NCI-H1105 treated with DMSO at 0.1 percent for 48 hours (cell line): ENCODE results near the gene LAMA2.

ENCODE experiments used
- DNase-seq: peaks from one replicate; lab custom pipeline; 2025; lab: John Stamatoyannopoulos, UW

The LAMA2 gene

DNA sequence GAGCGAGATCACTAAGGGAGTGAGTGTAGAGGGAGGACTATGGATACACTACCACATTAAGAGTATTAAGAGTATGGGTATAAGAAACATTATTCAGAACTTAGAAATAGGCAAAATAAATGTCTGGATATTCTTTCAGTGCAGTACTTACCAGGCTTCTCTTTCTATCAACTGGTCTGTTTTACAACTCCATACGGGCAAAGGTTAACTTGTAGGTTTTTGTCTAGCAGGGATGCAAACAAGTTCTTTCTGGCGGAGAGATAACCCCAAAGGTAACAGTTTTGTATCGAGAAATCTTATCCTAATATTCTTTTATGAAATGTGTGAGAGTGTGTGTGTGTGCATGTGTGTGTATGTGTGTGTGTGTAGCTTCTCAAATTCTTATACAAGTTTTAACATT lies 640.9 kb downstream of the LAMA2 start:
- DNase-seq: no peak

DNA sequence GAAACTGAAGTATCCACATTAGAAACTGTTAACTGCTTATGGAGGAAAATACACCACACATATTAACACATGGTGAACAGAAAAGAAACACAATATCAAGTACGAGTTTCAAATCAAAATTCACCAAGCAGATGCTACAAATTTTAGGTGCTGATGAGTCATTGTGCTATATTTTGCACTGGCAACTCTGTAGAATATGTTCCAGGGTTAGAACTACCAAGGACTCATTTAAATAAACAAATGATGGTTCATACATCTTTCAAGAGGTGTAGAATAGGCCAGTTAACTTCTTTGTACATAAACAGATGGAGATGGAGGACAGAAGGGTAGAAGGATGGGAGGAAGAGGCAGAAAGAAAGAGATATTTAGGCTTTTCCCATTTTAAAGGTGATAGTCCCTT lies 642.1 kb downstream of the LAMA2 start:
- no peak for DNase-seq

DNA sequence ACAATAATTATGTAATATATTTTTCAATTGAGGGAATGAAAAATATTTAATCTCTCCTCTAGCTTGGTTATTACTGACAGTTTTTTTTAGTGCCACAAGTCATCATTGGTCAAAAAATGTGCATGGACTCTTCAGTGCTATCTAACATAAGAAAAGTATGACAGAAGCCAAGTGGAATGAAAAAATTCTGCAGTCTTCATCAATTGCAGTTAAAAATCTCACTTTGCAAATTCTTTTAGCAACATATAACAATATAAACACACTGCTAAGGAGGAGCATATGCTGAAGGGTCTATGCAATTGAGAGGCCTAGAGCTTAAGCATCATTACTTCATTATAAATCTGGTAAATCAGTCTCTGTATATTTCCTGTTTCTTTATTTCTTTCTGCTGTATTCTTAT lies 652.0 kb downstream of the LAMA2 start:
- no peak for DNase-seq

DNA sequence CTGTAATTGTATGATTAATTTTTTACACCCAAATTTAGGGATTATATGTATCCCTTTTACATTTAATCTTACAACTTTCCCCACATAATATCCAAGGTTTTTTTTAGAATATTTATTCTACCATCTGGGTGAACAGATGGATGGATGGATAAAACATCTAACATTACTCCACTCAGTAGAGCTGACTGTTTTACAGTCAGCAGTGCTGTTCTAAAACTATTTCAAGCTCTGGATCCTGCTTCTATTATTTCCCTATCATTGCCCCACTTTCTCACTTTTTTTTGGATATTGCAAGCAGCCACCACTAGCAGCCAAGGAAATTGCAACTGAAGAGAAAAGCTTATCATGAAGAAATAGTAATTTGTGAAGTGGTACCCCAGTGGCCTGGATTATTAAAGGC lies 653.3 kb downstream of the LAMA2 start:
- DNase-seq: no peak

DNA sequence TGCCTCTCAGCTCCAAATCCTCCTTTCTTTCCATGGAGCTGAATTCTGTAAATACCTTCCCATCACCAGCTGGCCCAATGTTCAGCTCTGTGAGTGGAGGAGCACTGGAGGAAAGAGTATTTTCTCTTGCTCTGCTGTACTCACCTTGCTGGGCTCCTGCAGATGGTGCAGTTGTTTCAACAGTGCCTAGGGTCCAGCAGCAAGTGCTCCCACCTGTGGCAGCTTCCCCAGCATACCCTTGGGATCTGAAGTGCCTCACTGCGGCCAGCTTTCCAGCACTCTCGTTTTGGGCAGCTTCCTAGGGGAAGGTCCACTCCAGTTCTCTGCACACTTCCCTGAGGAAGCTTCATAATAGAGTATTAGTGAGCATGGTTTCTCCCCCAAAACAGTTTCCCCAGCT lies 656.1 kb downstream of the LAMA2 start:
- DNase-seq: no peak

DNA sequence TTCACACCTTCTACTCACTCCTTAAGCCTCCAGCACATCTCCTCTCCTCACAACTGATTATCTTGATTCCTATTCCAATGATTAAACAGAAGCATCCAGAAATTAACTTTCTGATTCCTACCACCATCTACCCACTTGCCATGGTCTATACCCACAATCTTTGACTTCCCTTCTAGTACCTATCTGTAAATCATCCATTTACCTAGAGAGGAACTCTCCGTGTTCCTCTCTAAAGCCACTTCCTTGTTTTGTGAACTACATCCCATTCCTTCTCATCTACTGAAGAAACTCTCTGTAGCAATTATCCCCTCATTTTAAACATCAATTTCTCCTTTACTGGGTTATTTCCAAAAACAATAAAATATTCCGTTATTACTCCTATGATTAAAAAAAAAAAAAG lies 659.8 kb downstream of the LAMA2 start:
- no peak for DNase-seq

DNA sequence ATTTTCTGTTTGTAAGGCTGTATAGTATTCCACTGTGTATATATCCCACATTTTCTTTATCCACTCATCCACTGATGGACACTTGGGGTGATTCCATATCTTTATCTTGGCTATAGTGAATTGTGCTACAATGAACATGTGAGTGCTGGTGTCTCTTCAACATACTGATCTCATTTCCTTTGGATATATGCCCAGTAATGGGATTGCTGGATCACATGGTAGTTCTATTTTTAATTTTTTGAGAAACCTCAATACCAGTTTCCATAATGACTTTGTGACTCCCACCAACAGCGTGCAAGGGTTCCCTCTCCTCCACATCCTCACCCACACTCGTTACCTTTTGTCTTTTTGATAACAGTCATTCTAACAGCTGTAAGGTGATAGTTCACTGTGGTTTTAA lies 661.0 kb downstream of the LAMA2 start:
- DNase-seq: no peak

DNA sequence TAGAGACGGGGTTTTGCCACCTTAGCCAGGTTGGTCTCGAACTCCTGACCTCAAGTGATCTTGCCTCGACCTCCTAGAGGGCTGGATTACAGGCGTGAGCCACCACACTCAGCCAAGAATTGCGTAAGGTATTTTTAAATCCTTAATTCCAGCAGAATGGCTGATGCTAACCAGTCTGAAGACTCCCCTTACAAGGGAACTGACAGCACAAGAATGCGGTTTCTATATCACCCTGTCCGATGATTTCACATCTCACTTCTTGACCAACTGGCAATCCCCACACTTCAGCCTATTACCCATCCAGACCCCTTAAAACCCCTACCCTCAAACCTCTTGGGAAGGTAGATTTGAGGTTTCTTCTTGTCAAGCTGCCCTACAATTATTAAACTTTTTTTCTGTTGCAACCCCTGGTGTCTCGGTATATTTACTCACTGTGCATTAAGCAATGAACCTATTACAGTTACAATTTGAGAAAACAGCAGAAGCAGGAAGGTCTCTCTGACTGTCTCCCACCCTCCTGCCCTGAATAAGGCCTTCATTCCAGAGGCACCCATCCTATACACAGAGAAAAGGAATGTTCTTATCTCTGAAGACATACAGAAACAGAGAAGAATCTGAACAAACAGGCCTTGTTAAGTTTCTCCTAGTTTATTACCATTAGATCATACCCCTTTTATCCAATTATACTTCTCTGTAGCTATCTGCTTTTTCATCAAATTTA lies 662.1 kb downstream of the LAMA2 start:
- DNase-seq: no peak

DNA sequence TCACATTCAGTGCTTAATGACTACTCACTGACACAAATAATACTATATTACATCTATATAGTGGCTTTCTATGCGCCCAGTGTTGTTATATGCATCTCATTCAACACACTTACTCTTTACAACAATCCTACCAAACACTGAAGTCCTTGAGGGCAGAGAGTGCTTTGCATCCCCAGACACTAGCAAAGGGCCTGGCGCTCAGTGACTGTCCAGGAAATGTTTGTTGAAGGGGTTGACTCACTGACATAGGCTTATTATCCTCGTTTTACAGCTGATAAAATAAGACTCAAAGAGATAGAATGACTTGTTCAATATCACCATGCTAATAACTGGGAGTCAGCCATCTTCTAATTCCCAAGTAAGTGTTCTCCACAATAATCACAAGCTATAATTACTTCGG lies 663.8 kb downstream of the LAMA2 start:
- DNase-seq: no peak

DNA sequence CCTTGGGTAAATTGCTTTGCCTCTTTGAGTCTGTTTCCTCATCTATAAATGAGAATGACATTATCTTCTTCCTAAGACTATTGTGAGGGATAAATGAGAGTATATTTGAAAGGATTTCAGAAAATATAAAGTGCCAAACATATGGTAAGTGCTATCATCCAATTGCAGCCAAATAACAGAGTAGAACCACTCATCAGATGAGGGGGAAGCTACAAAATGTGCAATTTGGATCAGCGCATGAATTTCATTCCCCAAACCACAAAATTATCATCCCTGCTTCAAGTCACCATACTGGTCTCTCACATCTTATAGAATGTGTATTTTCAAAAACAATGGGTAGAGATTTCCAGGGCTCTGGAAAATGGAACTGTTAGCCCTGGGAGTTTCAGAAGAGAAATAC lies 668.5 kb downstream of the LAMA2 start:
- no peak for DNase-seq

DNA sequence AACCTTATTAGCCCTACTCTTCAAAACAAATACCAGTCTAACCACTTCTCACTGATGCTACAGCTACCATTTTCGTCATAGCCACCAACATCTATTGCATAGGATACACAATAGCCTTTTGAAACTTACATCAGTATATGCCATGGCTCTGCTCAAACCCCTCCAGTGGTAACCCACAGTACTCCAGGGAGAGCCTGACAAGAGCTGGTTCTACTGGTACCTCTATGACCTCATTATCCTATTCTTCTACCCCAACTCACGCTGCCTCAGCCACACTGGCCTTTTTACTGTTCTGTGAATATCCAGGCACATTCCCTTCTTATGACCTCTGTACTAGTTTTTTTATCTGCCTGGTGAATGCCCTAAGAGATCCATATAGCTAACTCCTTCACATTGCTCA lies 669.5 kb downstream of the LAMA2 start:
- no peak for DNase-seq

DNA sequence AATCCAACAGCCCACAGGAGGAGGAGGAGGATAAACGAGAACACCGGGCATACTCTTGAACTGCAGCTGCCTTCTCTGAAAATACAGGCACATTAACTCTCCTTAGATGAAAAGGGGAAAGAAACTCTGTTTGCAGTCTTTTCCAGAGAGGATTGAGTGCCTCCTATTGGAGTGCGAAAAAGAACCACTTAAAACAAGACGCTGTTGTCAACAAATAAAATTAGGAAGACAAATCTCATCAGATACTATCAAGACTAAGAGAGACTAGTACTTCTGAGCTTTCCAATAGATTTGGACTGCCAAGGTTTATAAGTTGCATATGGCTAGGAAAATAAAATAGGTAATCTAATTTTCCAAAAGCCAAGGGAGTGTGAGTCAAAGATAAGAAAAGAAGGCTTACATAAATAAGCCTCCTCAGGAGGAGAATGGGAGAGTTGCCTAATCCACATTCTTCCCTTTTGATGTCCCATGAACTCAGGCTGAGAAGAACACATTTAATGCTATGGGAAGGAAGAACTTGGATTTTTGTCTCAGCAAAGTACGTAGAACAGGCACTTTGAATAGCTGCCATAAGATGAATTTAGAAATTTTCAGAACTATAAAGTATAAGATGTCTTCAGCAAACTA lies 672.4 kb downstream of the LAMA2 start:
- DNase-seq: no peak

DNA sequence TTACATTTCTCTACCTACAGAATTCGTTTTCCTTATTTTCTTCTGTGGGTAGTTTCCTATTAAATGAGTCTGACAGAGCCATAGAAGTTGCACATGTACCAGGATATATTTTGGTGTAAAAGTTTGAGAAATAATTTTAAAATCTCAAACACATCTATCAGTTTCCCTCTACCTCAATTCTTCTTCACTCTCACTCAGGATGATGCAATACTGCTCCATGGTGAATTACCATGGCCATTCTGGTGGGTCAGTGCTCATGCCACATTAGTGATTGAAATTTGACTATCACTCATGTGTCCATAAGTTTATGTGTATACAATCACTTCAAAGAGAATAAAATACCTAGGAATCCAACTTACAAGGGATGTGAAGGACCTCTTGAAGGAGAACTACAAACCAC lies 675.3 kb downstream of the LAMA2 start:
- no peak for DNase-seq

DNA sequence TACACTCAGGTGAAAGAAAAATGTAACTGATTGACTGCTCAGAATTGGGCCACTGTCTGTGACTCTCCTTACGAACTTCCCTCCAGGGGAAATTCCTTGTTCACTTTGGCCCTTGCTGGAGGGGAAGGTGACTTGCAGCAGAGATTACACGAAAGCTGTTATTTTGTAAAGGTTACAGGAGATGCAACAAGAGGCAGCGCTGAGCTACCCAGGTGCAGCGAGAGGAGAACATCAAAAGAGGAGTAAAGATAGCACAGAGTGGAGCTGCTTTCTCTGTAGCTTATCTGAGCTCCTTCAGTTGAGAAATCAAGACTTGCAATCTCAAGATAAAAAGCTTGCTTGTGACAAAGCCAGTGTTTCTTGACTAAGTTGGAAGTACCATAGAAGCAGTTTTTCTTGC lies 682.4 kb downstream of the LAMA2 start:
- no peak for DNase-seq

DNA sequence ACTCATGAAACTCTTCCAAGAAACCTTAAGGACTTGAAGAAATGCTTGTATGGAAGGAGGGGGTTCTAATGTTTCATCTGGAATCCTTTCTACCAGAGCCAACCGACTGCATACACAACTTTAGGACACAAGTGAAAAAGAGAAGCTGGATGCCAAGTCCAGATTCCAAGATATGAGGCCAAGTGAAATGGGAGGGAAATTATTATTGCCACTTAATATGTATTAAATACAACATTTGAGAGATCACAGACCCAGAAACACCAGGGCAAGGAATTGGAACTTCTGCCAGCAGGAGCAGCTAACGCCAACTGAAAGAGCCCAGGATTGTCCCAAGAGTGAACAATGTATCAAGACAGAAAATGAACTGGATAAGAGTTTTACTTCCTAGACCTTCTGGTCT lies 682.9 kb downstream of the LAMA2 start:
- no peak for DNase-seq
